PC-9 (cell line): ENCODE results near the gene BPI. TPM values are rescaled to one million over a fixed set of nuclear protein-coding genes. Genes with fewer than 3 reads are reported as not detected.

Experiments used
- BruUV-seq: library from RNA; stranded (reverse); fragments of 400-500 nt; replicated peaks from 2 replicates; lab custom pipeline; 2021; lab: Mats Ljungman, UMichigan
- CTCF ChIA-PET: fragments of 300-600 bp; sonication (Branson Sonifier 250); formaldehyde crosslinking; loops from one replicate; lab custom pipeline; 2022; ENCODE audit warnings: antibody characterized with exemption; lab: Charles Lee
- POLR2A ChIA-PET: fragments of 300-600 bp; sonication (Branson Sonifier 250); formaldehyde crosslinking; loops from one replicate; lab custom pipeline; 2022; ENCODE audit warnings: antibody characterized with exemption; ENCODE audit not compliant: unreplicated experiment; lab: Charles Lee
- DNase-seq, 2 experiments: peaks; one replicate each; pipeline versions ENCODE4 v3.0.0 to v3.0.0-alpha.2; 2015 to 2022; ENCODE audit warnings: mixed read lengths in 1 of 2
- H2AFZ ChIP-seq: fragments of 200-600 bp; sonication (generic); 2 replicates; pipeline ENCODE4 v1.8.1; 2017; ENCODE audit warnings: antibody characterized with exemption
- H3F3A ChIP-seq: fragments of 200-600 bp; sonication (generic); 2 replicates; pipeline ENCODE4 v1.8.1; 2017; ENCODE audit warnings: antibody characterized with exemption, mild to moderate bottlenecking, low read depth; ENCODE audit not compliant: insufficient read depth
- H3K27ac ChIP-seq: fragments of 200-600 bp; sonication (generic); 2 replicates; pipeline ENCODE4 v1.6.1; 2016; ENCODE audit warnings: mixed run types
- H3K27me3 ChIP-seq: fragments of 200-600 bp; sonication (generic); 2 replicates; pipeline ENCODE4 v1.6.1; 2016; ENCODE audit warnings: low read depth, mixed run types; ENCODE audit not compliant: insufficient read depth
- H3K36me3 ChIP-seq: fragments of 200-600 bp; sonication (generic); 2 replicates; pipeline ENCODE4 v1.6.1; 2016; ENCODE audit warnings: low read depth, mixed run types
- H3K4me1 ChIP-seq: fragments of 200-600 bp; sonication (generic); replicated peaks from 2 replicates; pipeline ENCODE4 v1.6.1; 2016; ENCODE audit warnings: mixed run types; ENCODE audit not compliant: insufficient read depth
- H3K4me2 ChIP-seq: fragments of 200-600 bp; sonication (generic); 2 replicates; pipeline ENCODE4 v1.6.1; 2017; ENCODE audit warnings: mixed run types
- H3K4me3 ChIP-seq: fragments of 200-600 bp; sonication (generic); 2 replicates; pipeline ENCODE4 v1.6.1; 2016; ENCODE audit warnings: mixed run types
- H3K79me2 ChIP-seq: fragments of 200-600 bp; sonication (generic); 2 replicates; pipeline ENCODE4 v1.6.1; 2017; ENCODE audit warnings: low read depth, mixed run types
- H3K9me2 ChIP-seq: fragments of 200-600 bp; sonication (generic); 2 replicates; pipeline ENCODE4 v1.8.1; 2017; ENCODE audit warnings: mild to moderate bottlenecking; ENCODE audit not compliant: insufficient read depth
- H3K9me3 ChIP-seq: fragments of 200-600 bp; sonication (generic); 2 replicates; pipeline ENCODE4 v1.8.1; 2016; ENCODE audit warnings: low read depth; ENCODE audit not compliant: insufficient read depth
- H4K20me1 ChIP-seq: fragments of 200-600 bp; sonication (generic); 2 replicates; pipeline ENCODE4 v1.8.1; 2017; ENCODE audit not compliant: insufficient read depth
- EZH2 ChIP-seq: fragments of 200-600 bp; sonication (generic); IDR thresholded peaks from 2 replicates; pipeline ENCODE4 v1.8.0; 2017; ENCODE audit warnings: antibody characterized with exemption, low read depth
- intact Hi-C: fragments of 100-400 bp; cut with micrococcal nuclease; formaldehyde crosslinking; loops from one replicate; pipeline ENCODE4 v1.10.0; 2022; ENCODE audit not compliant: unreplicated experiment
- total RNA-seq: library from RNA; stranded (reverse); gene quantifications from 2 replicates; pipeline ENCODE4 v1.2.3, GENCODE V29; 2021
- TF ChIP-seq, protein P1 (sequence below): fragments of 200-600 bp; sonication (generic); conservative IDR thresholded peaks from 2 replicates; pipeline ENCODE4 v1.6.1; 2017; ENCODE audit warnings: mixed run types, antibody characterized with exemption, mild to moderate bottlenecking, moderate library complexity

The BPI gene
- total RNA-seq, 1 experiment from 2014 or later, result not detected

DNA sequence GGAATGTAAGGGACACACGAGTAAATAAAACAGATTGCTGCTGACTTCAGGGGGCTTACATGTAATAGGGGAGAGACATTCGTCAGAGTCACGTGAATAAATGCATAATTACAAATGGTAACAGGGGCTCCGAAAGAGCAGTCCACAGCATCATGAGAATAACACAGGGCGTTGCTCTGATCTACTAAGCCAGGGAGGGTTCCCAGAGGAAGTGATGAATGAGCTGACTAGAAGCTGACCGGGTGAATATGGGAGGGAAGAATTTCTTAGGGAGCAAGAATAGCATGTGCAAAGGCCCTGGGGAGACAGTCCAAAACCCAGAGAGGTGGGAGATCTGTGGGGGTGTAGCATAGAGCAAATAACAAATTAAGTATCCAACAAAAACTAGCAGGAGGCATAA is 2.4 kb downstream of the BPI start:
- ChIA-PET CTCF (no interaction called here), POLR2A (no interaction called here)
- H3K9me3 ChIP-seq, result no peaks in the 10 kb centered on the region
- no peak overlapping the region for H3K4me3 ChIP-seq
- no peak overlapping the region for H2AFZ ChIP-seq
- BruUV-seq, result no TSS peak
- no peaks in the 10 kb centered on the region for H3K4me1 ChIP-seq
- intact Hi-C loops, result loop anchor here (5.0 kb wide), 1 partner anchor 74 kb away; no protein-coding TSS in a partner anchor
- no peaks in the 10 kb centered on the region for H3K79me2 ChIP-seq
- peaks cover 30% of the 10 kb centered on the region for H3K27me3 ChIP-seq
- DNase-seq, result no peak
- no peaks in the 10 kb centered on the region for H3K36me3 ChIP-seq
- H3K9me2 ChIP-seq, result no peaks in the 10 kb centered on the region
- no peak overlapping the region for H3K4me2 ChIP-seq
- no peak overlapping the region for H3K27ac ChIP-seq
- H4K20me1 ChIP-seq, result no peaks in the 10 kb centered on the region
- TF ChIP-seq EZH2, result no peak
- TF ChIP-seq, protein P1, sequence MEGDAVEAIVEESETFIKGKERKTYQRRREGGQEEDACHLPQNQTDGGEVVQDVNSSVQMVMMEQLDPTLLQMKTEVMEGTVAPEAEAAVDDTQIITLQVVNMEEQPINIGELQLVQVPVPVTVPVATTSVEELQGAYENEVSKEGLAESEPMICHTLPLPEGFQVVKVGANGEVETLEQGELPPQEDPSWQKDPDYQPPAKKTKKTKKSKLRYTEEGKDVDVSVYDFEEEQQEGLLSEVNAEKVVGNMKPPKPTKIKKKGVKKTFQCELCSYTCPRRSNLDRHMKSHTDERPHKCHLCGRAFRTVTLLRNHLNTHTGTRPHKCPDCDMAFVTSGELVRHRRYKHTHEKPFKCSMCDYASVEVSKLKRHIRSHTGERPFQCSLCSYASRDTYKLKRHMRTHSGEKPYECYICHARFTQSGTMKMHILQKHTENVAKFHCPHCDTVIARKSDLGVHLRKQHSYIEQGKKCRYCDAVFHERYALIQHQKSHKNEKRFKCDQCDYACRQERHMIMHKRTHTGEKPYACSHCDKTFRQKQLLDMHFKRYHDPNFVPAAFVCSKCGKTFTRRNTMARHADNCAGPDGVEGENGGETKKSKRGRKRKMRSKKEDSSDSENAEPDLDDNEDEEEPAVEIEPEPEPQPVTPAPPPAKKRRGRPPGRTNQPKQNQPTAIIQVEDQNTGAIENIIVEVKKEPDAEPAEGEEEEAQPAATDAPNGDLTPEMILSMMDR, result no peak
- H3F3A ChIP-seq, result 0 out of 2 replicates have a peak, but pooled peaks cover 4% of the 10 kb centered on the region

DNA sequence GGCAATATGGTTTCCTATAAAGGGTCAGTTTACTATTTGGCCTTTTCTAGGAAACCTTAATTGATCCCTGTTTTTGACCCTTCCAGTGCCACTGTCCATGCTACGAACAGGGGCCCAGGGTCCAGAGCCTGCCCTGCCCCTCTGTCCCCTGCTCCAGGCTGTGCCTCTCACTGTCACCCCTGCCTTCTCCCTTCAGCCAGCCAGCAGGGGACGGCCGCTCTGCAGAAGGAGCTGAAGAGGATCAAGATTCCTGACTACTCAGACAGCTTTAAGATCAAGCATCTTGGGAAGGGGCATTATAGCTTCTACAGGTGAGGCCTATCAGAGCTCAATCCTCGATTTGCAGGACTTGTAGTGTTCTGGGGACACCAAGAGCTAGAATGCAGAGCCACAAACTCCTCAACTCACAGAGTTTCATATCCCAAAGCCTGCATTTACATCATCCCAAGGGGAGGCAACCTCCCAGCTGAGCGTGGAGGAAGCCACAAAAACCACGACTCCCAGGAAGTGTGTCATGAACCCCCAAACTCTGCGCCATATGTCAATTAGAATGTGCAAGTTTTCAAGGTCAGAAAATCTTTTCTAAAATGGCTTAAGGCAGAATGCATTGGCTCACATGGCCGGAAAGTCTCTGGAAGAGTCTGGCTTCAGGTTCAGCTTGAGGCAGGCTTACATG is 3.6 kb downstream of the BPI start:
- CTCF ChIA-PET, result no interaction called here
- POLR2A ChIA-PET, result interaction anchor here (0.8 kb wide), 1 partner anchor 167 kb away, joined by 3 read pairs; no protein-coding TSS in a partner anchor

DNA sequence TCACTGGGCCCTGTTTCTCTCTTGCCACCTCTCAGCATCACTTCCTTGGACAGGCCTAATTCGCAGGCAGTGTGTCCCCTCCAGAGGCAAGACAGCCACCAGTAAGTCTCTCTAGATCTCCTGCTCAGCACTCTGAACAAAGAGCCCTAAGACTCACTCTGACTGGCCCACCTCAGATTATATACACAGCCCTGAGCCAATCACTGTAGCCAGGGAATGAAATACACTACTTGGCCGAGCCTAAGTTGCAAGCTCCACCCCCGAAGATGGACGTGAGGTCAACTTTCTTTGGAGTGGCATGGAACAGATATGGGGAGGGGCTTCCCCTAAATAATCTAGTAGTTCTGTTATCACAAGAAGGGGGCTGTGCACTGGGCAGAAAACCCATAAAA is 4.1 kb downstream of the BPI start:
- Histone ChIP-seq H3K9me3 (no peaks in the 10 kb centered on the region), H3K36me3 (no peaks in the 10 kb centered on the region), H3K4me1 (no peaks in the 10 kb centered on the region), H2AFZ (no peak overlapping the region), H3K27ac (no peak overlapping the region), H3K27me3 (peaks cover 41% of the 10 kb centered on the region), H3K9me2 (no peaks in the 10 kb centered on the region), H3F3A (0 out of 2 replicates have a peak, but pooled peaks cover 4% of the 10 kb centered on the region), H3K4me2 (no peak overlapping the region), H3K4me3 (no peak overlapping the region), H3K79me2 (no peaks in the 10 kb centered on the region), H4K20me1 (no peaks in the 10 kb centered on the region)
- no TSS peak for BruUV-seq
- intact Hi-C loops, result loop anchor here (5.0 kb wide), 1 partner anchor 76 kb away; no protein-coding TSS in a partner anchor
- DNase-seq, result no peak
- POLR2A ChIA-PET, result interaction anchor here (0.8 kb wide), 1 partner anchor 167 kb away, joined by 3 read pairs; no protein-coding TSS in a partner anchor
- CTCF ChIA-PET, result no interaction called here
- TF ChIP-seq, protein P1, result no peak
- no peak for TF ChIP-seq EZH2

More for the DNA sequence above, 3.6 kb downstream of the BPI start:
- H3K79me2 ChIP-seq, result no peaks in the 10 kb centered on the region
- no peaks in the 10 kb centered on the region for H3K4me1 ChIP-seq
- intact Hi-C loops, result loop anchor here (5.0 kb wide), 1 partner anchor 75 kb away; no protein-coding TSS in a partner anchor
- H3K9me2 ChIP-seq, result no peaks in the 10 kb centered on the region
- no peak overlapping the region for H3K4me2 ChIP-seq
- 0 out of 2 replicates have a peak, but pooled peaks cover 4% of the 10 kb centered on the region for H3F3A ChIP-seq
- no peak for DNase-seq
- no peaks in the 10 kb centered on the region for H3K36me3 ChIP-seq
- no peak overlapping the region for H2AFZ ChIP-seq
- TF ChIP-seq EZH2, result no peak
- TF ChIP-seq, protein P1, result no peak
- H3K9me3 ChIP-seq, result no peaks in the 10 kb centered on the region
- no peak overlapping the region for H3K4me3 ChIP-seq
- BruUV-seq, result no TSS peak
- H3K27ac ChIP-seq, result no peak overlapping the region
- no peaks in the 10 kb centered on the region for H4K20me1 ChIP-seq
- H3K27me3 ChIP-seq, result peaks cover 40% of the 10 kb centered on the region
